ENCODE data around the gene RACK1.
A peak's percentile ranks its signal among the peaks of the same experiment; 100 is the strongest.

Gene RACK1

DNA sequence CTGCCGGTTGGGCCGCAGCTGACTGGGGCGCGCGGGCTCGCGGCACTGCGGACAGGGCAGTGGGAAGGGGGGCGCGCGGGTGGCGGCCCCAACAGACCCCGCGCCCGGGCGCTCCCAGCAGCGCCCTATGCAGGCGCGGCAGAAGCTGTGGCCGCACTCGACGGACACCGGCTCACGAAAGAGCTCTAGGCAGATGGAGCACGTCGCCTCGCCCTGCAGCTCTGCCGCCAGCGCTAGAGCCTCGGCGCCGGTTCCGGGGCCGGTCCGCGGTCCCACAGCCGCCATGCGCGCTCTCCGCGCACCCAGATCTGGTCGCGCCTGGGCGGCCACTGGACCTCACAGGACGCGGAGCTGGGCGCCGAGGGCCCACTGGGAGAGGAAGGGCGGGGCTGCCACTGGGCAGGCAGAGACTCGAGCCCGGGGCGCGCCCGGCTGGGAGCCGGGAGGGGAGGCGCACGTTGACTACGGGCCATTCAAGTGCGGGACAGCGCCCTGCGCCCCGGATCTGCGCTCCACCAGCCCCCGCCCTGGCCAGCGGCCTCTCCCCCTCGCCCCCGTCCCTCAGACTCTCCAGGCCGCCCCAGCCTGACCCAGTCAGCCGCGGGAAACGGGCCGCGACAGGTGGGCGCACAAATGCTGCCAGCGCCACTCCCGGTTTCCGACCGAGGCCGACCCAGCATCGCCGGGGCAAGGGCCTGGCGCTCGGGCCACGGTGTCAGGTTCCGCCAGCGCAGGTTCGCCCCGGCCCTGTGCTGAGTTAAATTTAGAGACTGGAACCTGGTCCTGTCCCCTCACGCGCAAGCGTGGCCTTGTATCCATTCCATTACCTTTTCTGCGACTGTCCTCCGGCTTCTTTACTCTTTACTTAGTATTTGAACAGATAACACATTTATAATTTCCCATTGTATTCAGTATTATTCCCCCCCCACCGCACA, 38.6 kb downstream of the RACK1 start, which contains the start of gene TRIM7:
Gene TRIM7 (minus strand): TSS at position 371 of the 935 bp plus-strand sequence. CDS start 86 bp downstream, at position 285.
- Histone ChIP-seq H3K4me3 (ENCODE audit: insufficient read depth, low read depth, low read length, poor library complexity, severe bottlenecking) (peak within 1 kb of the TSS; percentile 62), H3K27ac (ENCODE audit: insufficient read depth, low read length, poor library complexity, severe bottlenecking) (no peak within 1 kb of the TSS), H3K4me1 (ENCODE audit: control insufficient read depth, insufficient read depth, low read length, poor library complexity, severe bottlenecking) (peaks cover 17% of the 10 kb centered on the region), H3K9me3 (ENCODE audit: control insufficient read depth, low read length) (no peaks in the 10 kb centered on the region), H3K27me3 (replicated peaks; ENCODE audit: control insufficient read depth, insufficient read depth, low read length, poor library complexity, severe bottlenecking) (no peaks in the 10 kb centered on the region), H3K36me3 (ENCODE audit: control insufficient read depth, insufficient read depth, low read length) (no peaks in the 10 kb centered on the region)
- DNase-seq = no peak

DNA sequence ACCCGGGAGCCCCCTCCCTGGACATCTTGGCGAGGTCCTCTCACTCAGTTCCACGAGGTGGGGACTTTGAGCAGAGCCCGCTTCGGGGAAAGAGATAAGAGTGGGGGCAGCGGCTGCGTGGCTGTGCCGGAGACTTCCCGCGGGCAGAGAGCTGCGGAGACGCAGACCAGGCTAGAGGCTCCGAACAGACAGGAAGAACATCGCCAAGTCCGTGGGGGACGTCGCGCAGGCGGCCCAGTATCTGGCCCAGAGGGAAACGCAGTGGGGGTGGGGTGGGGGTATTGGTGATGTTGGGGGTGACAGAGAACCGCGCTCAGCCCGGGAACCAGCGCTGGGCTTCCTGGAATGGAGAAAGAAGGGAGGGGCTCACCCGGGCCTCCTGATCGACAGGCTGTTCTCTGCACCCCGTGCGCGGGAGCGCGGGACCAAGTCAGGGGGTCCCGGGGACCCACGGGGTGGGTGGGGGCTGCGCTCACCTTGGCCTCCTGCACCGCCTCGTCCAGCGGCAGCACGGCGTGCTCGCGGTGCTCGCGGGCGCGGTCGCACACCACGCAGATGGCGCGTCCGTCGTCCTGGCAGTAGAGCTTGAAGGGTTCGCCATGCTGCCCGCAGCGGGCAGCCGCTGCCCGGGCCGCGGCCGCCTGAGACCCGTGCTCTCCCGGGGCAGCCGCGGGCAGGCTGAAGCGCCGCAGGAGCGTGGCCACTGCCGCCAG, 39.4 kb downstream of the RACK1 start:
- DNase-seq = no peak
- H3K4me1 ChIP-seq (ENCODE audit: control insufficient read depth, insufficient read depth, low read length, poor library complexity, severe bottlenecking) = peaks cover 17% of the 10 kb centered on the region
- no peak overlapping the region for H3K27ac ChIP-seq (ENCODE audit: insufficient read depth, low read length, poor library complexity, severe bottlenecking)
- peak overlapping the region; percentile 62 for H3K4me3 ChIP-seq (ENCODE audit: insufficient read depth, low read depth, low read length, poor library complexity, severe bottlenecking)
- no peaks in the 10 kb centered on the region for H3K27me3 ChIP-seq (replicated peaks; ENCODE audit: control insufficient read depth, insufficient read depth, low read length, poor library complexity, severe bottlenecking)
- H3K36me3 ChIP-seq (ENCODE audit: control insufficient read depth, insufficient read depth, low read length) = no peaks in the 10 kb centered on the region
- no peaks in the 10 kb centered on the region for H3K9me3 ChIP-seq (ENCODE audit: control insufficient read depth, low read length)

DNA sequence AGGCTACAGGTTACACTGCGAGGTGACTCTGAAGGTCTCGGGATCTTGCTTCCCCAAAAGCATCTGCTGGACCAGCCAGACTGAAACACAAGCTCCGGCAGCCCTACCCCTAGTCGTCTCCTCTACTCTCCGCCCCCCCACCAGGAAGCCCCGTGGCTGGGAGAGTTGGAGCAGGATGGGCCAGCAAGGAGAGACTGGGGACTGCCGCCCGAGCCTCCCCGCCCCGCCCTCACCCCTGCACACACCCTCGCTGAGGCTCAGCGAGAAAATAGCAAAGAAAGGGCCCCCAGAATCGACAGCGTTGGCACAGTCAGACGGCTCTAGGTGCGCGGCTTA, 40.0 kb downstream of the RACK1 start:
- Histone ChIP-seq H3K9me3 (ENCODE audit: control insufficient read depth, low read length) (no peaks in the 10 kb centered on the region), H3K4me3 (ENCODE audit: insufficient read depth, low read depth, low read length, poor library complexity, severe bottlenecking) (peak overlapping the region; percentile 62), H3K36me3 (ENCODE audit: control insufficient read depth, insufficient read depth, low read length) (no peaks in the 10 kb centered on the region), H3K27ac (ENCODE audit: insufficient read depth, low read length, poor library complexity, severe bottlenecking) (no peak overlapping the region), H3K27me3 (replicated peaks; ENCODE audit: control insufficient read depth, insufficient read depth, low read length, poor library complexity, severe bottlenecking) (no peaks in the 10 kb centered on the region), H3K4me1 (ENCODE audit: control insufficient read depth, insufficient read depth, low read length, poor library complexity, severe bottlenecking) (peaks cover 17% of the 10 kb centered on the region)
- no peak for DNase-seq

DNA sequence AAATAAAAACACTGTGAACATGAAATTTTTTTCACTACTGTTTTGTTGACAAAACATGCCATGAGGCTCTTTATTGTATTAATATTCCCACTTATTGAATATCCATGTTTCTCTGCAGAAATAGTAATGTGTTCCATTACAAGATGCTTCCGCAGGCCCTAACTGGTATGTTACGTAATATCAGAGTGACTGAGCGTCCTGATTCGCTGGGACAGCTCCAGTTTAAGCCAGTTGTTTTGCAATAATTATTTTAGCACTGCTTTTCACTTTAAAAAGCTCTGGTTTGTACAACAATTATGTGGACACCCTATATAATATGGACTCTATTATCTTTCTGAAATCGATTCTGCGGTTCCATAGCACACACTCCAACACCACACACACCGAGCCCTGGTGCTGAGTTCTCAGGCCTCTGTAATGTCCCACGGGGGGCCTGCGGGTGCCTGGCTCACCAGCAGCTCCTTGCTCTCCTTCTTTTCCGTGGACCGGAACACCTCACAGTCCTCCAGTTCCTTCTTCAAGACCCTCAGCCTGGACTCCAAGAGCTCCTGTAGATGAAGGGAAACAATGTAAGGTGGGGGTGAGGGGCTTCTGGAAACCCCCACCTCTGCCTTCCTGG, 40.5 kb downstream of the RACK1 start:
- Histone ChIP-seq H3K27ac (ENCODE audit: insufficient read depth, low read length, poor library complexity, severe bottlenecking) (no peak overlapping the region), H3K36me3 (ENCODE audit: control insufficient read depth, insufficient read depth, low read length) (no peaks in the 10 kb centered on the region), H3K4me1 (ENCODE audit: control insufficient read depth, insufficient read depth, low read length, poor library complexity, severe bottlenecking) (peaks cover 17% of the 10 kb centered on the region), H3K9me3 (ENCODE audit: control insufficient read depth, low read length) (no peaks in the 10 kb centered on the region), H3K27me3 (replicated peaks; ENCODE audit: control insufficient read depth, insufficient read depth, low read length, poor library complexity, severe bottlenecking) (no peaks in the 10 kb centered on the region), H3K4me3 (ENCODE audit: insufficient read depth, low read depth, low read length, poor library complexity, severe bottlenecking) (no peak overlapping the region)
- no peak for DNase-seq

DNA sequence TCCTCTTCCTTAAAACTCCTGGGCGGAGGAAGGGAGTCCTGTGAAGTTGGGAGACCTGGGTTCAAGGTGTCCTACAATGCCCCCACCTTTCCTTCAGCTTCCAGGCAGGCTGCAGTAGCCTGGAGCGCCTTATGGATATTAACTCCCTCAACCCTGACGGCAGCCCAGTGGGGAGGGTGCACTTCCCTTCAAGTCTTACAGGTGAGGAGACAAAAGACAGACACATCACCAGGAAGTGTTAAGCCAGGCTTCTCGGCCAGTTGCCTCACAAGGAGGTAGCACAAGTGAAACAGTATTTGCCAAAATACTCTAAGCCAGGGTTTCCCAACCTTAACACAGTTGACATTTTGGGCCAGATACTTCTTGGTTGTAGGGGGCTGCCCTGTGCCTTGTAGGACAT, 42.9 kb downstream of the RACK1 start:
- H3K4me1 ChIP-seq (ENCODE audit: control insufficient read depth, insufficient read depth, low read length, poor library complexity, severe bottlenecking) = peaks cover 13% of the 10 kb centered on the region
- H3K9me3 ChIP-seq (ENCODE audit: control insufficient read depth, low read length) = no peaks in the 10 kb centered on the region
- no peak overlapping the region for H3K4me3 ChIP-seq (ENCODE audit: insufficient read depth, low read depth, low read length, poor library complexity, severe bottlenecking)
- H3K27ac ChIP-seq (ENCODE audit: insufficient read depth, low read length, poor library complexity, severe bottlenecking) = no peak overlapping the region
- H3K36me3 ChIP-seq (ENCODE audit: control insufficient read depth, insufficient read depth, low read length) = no peaks in the 10 kb centered on the region
- H3K27me3 ChIP-seq (replicated peaks; ENCODE audit: control insufficient read depth, insufficient read depth, low read length, poor library complexity, severe bottlenecking) = no peaks in the 10 kb centered on the region
- no peak for DNase-seq

DNA sequence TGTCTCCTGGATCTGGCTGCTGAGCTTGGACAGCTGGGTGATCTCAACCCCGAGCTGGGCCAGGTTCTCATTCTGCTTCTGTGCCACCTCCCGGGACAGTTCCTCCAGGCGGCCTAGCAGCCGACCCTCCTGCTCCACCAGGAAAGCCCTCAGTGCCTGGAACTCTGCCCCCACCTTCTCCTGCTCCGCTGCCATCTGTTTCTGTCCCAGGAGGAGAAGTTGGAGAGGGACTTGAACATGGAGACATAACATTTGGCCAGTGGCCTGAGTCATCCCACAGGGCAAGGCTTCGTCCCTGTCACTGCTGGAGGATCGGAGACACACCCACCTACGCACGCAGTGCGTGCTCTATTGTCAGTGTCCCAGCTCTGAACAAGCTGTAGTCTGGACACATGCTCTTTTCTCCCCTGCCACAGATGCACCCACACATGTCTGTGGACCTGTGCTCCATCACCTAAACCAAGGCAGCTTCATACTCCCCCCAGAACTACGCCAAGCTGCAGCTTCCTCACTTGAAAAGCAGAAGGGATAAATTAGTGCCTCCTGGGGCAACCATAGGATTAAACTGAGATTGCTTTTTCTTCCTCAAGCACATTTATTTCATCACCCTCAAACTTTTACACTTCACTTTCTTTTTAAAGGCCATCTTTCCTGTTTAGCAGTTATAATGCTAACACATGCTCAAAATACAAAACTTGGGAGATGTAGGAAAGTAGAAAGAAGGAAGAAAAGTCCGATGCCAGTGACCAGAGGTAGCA, 43.6 kb downstream of the RACK1 start:
- DNase-seq = no peak
- H3K4me1 ChIP-seq (ENCODE audit: control insufficient read depth, insufficient read depth, low read length, poor library complexity, severe bottlenecking) = peaks cover 10% of the 10 kb centered on the region

DNA sequence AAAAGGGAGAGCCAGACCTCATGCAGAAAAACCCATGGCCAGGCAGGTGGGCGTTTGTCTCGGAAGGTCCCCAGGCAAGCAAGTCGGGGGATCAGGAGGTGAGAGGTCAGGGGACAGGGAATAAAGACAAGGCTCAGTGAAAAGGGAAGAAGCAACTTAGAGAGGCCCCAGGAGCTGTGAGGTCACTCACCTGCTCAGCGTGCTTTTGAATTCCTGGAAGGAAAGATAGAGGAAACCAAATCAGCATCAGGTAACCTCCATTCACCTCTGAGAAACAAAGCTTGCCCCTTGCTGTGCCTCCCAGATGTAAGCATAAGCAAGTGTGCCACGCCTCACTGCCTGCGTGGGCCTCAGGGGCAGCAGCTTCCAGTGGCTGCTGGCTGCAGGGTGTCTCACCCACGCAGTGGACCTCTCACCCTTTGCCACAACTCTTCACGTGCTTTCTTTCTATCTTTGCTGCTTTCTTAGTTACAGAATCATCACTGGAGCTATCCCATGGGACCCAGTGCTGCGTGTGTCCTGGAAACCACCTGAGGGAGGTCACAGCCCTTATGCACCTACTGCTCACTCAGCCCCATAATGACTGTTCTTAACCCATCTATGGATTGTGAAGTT, 44.7 kb downstream of the RACK1 start:
- DNase-seq = no peak
- Histone ChIP-seq H3K36me3 (ENCODE audit: control insufficient read depth, insufficient read depth, low read length) (no peaks in the 10 kb centered on the region), H3K27me3 (replicated peaks; ENCODE audit: control insufficient read depth, insufficient read depth, low read length, poor library complexity, severe bottlenecking) (no peaks in the 10 kb centered on the region), H3K4me1 (ENCODE audit: control insufficient read depth, insufficient read depth, low read length, poor library complexity, severe bottlenecking) (peaks cover 5% of the 10 kb centered on the region), H3K9me3 (ENCODE audit: control insufficient read depth, low read length) (no peaks in the 10 kb centered on the region), H3K4me3 (ENCODE audit: insufficient read depth, low read depth, low read length, poor library complexity, severe bottlenecking) (no peak overlapping the region), H3K27ac (ENCODE audit: insufficient read depth, low read length, poor library complexity, severe bottlenecking) (no peak overlapping the region)

More for the DNA sequence above, 43.6 kb downstream of the RACK1 start:
- Histone ChIP-seq H3K36me3 (ENCODE audit: control insufficient read depth, insufficient read depth, low read length) (no peaks in the 10 kb centered on the region), H3K27ac (ENCODE audit: insufficient read depth, low read length, poor library complexity, severe bottlenecking) (no peak overlapping the region), H3K9me3 (ENCODE audit: control insufficient read depth, low read length) (no peaks in the 10 kb centered on the region), H3K4me3 (ENCODE audit: insufficient read depth, low read depth, low read length, poor library complexity, severe bottlenecking) (no peak overlapping the region), H3K27me3 (replicated peaks; ENCODE audit: control insufficient read depth, insufficient read depth, low read length, poor library complexity, severe bottlenecking) (no peaks in the 10 kb centered on the region)

DNA sequence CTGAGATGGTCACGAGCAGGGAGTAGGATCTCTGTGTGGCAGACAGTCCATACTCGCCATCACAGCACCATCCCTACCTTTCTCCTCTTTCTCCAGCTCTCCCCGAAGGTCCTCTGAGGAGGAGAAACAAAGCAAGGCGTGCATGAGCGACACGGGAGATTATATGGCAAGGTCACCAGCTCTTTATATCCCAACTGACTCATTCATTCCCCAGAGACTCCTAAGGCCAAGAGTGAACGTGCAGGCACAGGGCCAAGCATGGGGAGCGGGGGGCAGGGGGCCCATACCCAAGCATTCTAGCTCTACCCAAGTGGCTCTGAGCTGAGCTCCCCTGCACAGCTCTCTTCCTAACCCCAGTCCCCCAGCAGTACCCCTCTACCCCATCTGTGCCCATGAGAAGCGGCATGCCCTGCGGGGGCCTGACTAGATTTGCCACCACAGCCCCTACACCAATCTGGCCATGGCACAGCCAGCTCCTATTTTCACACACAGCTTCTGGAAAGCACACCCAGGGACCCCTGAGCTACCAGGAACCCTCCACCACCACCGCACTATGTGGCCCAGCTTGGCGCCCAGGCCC, 45.5 kb downstream of the RACK1 start:
- no peaks in the 10 kb centered on the region for H3K4me1 ChIP-seq (ENCODE audit: control insufficient read depth, insufficient read depth, low read length, poor library complexity, severe bottlenecking)
- DNase-seq = no peak
- H3K27me3 ChIP-seq (replicated peaks; ENCODE audit: control insufficient read depth, insufficient read depth, low read length, poor library complexity, severe bottlenecking) = no peaks in the 10 kb centered on the region
- H3K9me3 ChIP-seq (ENCODE audit: control insufficient read depth, low read length) = no peaks in the 10 kb centered on the region
- no peaks in the 10 kb centered on the region for H3K36me3 ChIP-seq (ENCODE audit: control insufficient read depth, insufficient read depth, low read length)
- H3K4me3 ChIP-seq (ENCODE audit: insufficient read depth, low read depth, low read length, poor library complexity, severe bottlenecking) = no peak overlapping the region
- no peak overlapping the region for H3K27ac ChIP-seq (ENCODE audit: insufficient read depth, low read length, poor library complexity, severe bottlenecking)

DNA sequence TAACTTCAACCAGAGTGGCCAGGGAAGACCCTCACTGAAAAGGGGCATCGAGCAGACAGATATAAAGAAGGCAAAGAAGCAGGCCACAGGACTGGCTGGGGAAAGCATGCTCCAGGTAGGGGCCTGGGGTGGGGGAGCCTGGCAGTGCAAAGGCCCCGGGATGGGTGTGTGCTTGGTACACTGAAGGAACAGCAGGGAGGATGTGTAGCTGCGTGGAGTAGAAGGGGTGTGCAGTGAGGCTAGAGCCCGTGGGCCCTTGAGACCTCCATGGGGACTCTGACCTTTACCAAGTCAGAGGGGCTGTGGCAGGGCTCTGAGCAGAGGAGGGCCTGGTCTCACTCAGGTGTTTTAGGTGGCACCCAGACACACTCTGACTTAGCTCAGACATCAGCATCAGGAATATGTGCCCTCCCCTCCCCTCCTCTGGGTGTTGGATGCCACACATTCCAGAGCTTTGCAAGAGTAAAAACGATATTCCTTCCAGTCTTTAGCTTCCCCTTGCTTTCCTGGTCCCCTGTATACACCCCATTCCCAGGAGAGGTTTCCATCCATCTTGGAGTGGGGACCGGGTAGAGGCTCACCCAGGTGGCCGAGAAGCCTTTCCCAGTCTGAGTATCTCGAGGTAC, 46.3 kb downstream of the RACK1 start:
- no peak for DNase-seq
- Histone ChIP-seq H3K27ac (ENCODE audit: insufficient read depth, low read length, poor library complexity, severe bottlenecking) (no peak overlapping the region), H3K4me1 (ENCODE audit: control insufficient read depth, insufficient read depth, low read length, poor library complexity, severe bottlenecking) (peaks cover 1% of the 10 kb centered on the region)

More for the DNA sequence above, 46.3 kb downstream of the RACK1 start:
- no peak overlapping the region for H3K4me3 ChIP-seq (ENCODE audit: insufficient read depth, low read depth, low read length, poor library complexity, severe bottlenecking)
- H3K27me3 ChIP-seq (replicated peaks; ENCODE audit: control insufficient read depth, insufficient read depth, low read length, poor library complexity, severe bottlenecking) = no peaks in the 10 kb centered on the region
- no peaks in the 10 kb centered on the region for H3K36me3 ChIP-seq (ENCODE audit: control insufficient read depth, insufficient read depth, low read length)
- no peaks in the 10 kb centered on the region for H3K9me3 ChIP-seq (ENCODE audit: control insufficient read depth, low read length)
